Muscle layer of duodenum (tissue), 2 donors: Measurements from ENCODE around the gene KMT2E.
A peak's percentile ranks its signal among the peaks of the same experiment; 100 is the strongest.

Source experiments
- H3K27ac ChIP-seq: one replicate; pipeline ENCODE4 v1.7.0; 2013; ENCODE audit warnings: mild to moderate bottlenecking, low read length
- H3K27me3 ChIP-seq: one replicate; pipeline ENCODE4 v1.7.0; 2013; ENCODE audit warnings: low read depth, mild to moderate bottlenecking, control low read depth, low read length
- H3K36me3 ChIP-seq, 2 donors: one replicate each; pipeline ENCODE4 v1.7.0; 2013; ENCODE audit warnings: low read length in 2 of 2, control low read depth in 1 of 2, mild to moderate bottlenecking in 1 of 2; ENCODE audit not compliant: insufficient read depth in 2 of 2, control insufficient read depth in 1 of 2
- H3K4me1 ChIP-seq, 2 donors: one replicate each; pipeline ENCODE4 v1.7.0; 2013; ENCODE audit warnings: low read length in 2 of 2, mild to moderate bottlenecking in 2 of 2, control low read depth in 1 of 2, moderate library complexity in 1 of 2; ENCODE audit not compliant: insufficient read depth in 2 of 2, control insufficient read depth in 1 of 2
- H3K4me3 ChIP-seq, 2 donors: one replicate each; pipeline ENCODE4 v1.7.0; 2013; ENCODE audit warnings: low read length in 2 of 2, low read depth in 1 of 2, mild to moderate bottlenecking in 1 of 2
- H3K9me3 ChIP-seq, 2 donors: one replicate each; pipeline ENCODE4 v1.7.0; 2013; ENCODE audit warnings: low read length in 2 of 2, control low read depth in 1 of 2, mild to moderate bottlenecking in 1 of 2; ENCODE audit not compliant: control insufficient read depth in 1 of 2
- donor health status: healthy.

KMT2E gene

DNA sequence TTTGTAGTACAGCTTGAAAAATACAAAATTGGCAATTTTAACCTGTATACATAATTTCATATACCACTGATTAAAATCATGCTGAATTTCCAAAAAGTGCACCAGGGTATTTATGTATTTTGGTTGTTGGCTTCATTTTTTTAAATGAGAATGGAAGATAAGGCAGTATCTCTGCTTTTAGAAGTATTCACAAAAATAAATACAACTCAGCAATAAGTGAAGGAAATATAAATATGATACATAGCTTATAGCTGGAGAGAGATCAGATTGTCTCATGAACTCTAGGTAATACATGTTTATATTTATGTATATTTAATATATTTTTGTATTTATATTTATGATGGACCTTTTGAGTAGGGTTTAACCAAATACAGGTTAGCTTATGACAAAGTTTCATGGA is 81.0 kb downstream of the KMT2E start:
- Histone ChIP-seq H3K27me3 (no peaks in the 10 kb centered on the region), H3K36me3 (peaks cover 31 to 48% of the 10 kb centered on the region in 2 donors)

DNA sequence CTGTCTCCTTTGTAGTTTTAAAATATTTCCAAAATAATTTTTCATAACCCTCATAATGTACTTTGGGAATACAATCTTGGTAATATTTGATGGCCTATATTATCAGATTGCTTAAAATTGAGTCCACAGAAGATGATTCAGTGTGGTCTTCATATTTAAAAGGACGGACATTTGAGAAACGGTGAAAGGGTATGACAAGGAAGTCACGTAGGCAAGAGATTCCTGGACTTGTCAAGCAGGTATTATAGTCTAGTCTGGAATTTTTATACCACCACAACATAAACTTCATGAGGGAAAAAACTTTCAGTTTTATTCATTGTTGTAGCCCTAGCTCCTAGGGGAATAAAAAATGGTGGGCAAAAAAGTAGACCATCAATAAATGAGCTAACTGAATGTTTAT is 82.3 kb downstream of the KMT2E start:
- Histone ChIP-seq H3K27me3 (no peaks in the 10 kb centered on the region), H3K9me3 (no peaks in the 10 kb centered on the region), H3K36me3 (peaks cover 25 to 42% of the 10 kb centered on the region in 2 donors), H3K4me3 (no peak overlapping the region), H3K27ac (no peak overlapping the region), H3K4me1 (peaks cover 0 to 3% of the 10 kb centered on the region in 2 donors)

More for the DNA sequence above, 81.0 kb downstream of the KMT2E start:
- Histone ChIP-seq H3K4me1 (no peaks in the 10 kb centered on the region), H3K9me3 (no peaks in the 10 kb centered on the region), H3K27ac (no peak overlapping the region), H3K4me3 (no peak overlapping the region)

DNA sequence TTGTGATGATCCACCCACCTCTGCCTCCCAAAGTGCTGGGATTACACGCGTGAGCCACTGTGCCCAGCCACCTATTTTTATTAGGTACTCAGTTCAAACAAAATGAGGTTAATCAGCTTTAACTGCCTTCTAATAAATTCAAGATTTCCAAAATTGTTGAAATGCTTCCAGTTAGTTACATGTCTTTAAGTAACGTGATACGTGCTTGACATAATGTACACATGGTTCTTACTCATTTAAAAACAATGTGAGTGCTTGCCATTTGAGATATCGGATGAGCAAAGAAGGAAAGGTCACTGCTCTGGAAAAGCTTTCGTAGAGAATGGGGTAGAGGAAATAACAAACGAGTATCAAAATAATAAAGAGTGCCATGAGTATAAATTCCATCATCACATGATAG is 83.6 kb downstream of the KMT2E start:
- Histone ChIP-seq H3K9me3 (no peaks in the 10 kb centered on the region), H3K36me3 (peaks cover 19 to 33% of the 10 kb centered on the region in 2 donors), H3K27ac (no peak overlapping the region), H3K27me3 (no peaks in the 10 kb centered on the region), H3K4me1 (peaks cover 0 to 3% of the 10 kb centered on the region in 2 donors), H3K4me3 (no peak overlapping the region)

DNA sequence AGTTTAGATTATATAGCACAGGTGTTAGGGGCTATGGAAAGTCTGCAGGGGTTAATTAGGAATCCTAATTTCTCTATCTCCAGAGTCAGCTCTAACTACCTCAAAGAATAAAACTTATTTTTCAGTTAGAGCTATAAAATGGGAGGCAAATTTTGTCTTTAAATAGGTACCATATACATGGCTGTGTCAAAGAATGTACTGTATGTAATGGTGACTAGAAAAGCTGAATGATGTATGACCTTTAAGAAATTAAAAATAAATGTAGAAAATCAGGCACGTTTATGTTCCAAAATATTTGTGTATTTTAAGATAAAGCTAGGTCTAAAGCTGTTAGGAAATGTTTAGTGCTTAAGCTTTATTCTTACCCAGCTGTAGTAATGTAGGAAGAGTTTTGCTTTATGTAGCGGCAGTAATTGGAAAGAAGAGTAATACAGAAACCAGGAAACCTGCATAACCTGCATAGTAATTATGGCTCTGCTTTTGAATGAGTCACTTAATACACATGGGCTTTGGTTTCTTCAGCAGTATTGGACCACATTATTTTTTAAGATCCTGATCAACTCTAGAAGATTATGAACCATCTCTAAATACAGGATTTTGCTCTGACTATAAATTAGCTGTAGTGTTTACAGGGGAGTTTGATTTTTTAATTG is 85.0 kb downstream of the KMT2E start:
- Histone ChIP-seq H3K36me3 (peaks cover 9 to 25% of the 10 kb centered on the region in 2 donors), H3K27ac (no peak overlapping the region), H3K4me3 (no peak overlapping the region), H3K4me1 (peaks cover 0 to 7% of the 10 kb centered on the region in 2 donors), H3K27me3 (no peaks in the 10 kb centered on the region), H3K9me3 (no peaks in the 10 kb centered on the region)

DNA sequence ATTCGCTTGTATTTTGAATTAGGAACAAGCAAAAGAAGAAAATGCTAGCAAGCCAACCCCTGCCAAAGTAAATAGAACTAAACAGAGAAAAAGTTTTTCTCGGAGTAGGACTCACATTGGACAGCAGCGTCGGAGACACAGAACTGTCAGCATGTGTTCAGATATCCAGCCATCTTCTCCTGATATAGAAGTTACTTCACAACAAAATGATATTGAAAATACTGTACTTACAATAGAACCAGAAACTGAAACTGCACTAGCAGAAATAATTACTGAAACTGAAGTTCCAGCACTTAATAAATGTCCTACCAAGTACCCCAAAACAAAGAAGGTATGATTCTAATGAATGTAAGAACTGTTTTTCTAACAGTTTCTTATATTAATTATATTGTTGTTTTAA is 87.9 kb downstream of the KMT2E start:
- Histone ChIP-seq H3K4me3 (no peak overlapping the region), H3K4me1 (peaks cover 0 to 13% of the 10 kb centered on the region in 2 donors), H3K27ac (no peak overlapping the region), H3K9me3 (no peaks in the 10 kb centered on the region), H3K36me3 (peaks cover 24% of the 10 kb centered on the region in 2 donors), H3K27me3 (no peaks in the 10 kb centered on the region)

DNA sequence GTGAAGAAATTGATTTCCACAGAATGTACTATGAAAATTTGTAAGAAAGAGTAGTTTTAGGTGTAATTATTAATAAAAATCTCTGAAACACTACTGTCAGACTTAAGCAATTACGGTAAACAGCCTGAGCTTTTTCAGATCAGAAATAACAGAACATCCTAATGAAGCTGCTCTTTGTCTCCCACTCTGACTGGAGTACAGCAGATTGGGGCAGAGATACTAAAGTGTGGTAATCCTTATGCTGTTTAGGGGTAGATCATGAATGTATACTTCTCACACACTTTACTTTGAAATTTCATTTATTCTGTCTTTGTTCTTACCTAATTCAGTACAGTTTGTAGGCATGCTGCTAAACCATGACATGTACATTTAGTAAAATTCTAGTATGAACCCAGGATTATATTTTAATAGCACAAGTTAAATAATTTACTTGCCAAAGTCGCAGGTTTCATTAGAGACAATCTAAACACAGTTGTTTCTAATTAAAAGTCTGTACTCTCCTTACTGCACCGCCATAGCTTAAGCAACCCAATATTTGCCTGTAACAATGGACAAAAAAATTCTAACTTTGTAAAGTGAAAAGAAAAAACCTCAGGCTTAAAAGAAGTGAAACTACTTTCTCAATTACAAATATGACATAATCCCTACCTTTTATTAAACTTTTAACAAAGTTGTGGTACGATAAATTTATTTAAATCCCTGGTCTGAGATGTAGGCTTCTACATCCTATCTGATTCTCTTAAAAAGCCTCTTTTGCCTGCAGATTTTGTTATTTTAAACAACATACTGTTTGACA is 88.8 kb downstream of the KMT2E start:
- H3K4me3 ChIP-seq = no peak overlapping the region
- no peaks in the 10 kb centered on the region for H3K9me3 ChIP-seq
- H3K36me3 ChIP-seq = peaks cover 28 to 31% of the 10 kb centered on the region in 2 donors
- no peak overlapping the region for H3K27ac ChIP-seq
- H3K4me1 ChIP-seq = peaks cover 0 to 13% of the 10 kb centered on the region in 2 donors
- no peaks in the 10 kb centered on the region for H3K27me3 ChIP-seq

DNA sequence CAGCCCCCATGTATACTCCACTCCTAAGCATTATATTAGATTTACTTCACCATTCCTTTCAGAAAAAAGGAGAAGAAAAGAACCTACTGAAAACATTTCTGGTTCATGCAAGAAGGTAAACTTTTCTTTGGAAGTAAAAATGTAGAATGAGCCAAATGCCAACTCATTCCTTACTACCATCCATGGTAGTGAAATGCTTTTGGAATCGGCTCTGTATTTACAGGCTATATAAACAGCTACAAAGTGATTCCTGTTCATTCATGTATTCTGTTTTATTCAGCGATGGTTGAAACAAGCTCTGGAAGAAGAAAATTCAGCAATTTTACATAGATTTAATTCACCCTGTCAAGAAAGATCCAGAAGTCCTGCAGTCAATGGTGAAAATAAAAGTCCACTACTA is 91.6 kb downstream of the KMT2E start:
- H3K27me3 ChIP-seq = no peaks in the 10 kb centered on the region
- peaks cover 40 to 50% of the 10 kb centered on the region in 2 donors for H3K36me3 ChIP-seq
- H3K27ac ChIP-seq = peak overlapping the region; percentile 33
- H3K4me3 ChIP-seq = no peak overlapping the region
- H3K4me1 ChIP-seq = peaks cover 0 to 10% of the 10 kb centered on the region in 2 donors
- H3K9me3 ChIP-seq = no peaks in the 10 kb centered on the region

DNA sequence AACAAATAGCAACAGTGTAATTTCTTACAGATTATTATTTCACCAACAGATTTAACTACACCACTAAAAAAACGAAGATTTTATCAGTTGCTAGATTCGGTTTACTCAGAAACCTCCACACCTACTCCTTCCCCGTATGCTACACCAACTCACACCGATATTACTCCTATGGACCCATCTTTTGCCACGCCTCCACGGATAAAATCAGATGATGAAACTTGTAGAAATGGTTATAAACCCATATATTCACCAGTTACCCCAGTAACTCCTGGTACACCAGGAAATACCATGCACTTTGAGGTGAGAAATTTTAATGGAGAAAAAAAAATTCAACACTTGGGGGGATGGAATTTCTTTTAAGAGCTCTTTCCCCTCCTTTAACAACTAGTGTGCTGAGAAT is 92.5 kb downstream of the KMT2E start:
- H3K36me3 ChIP-seq = peaks cover 47 to 57% of the 10 kb centered on the region in 2 donors
- peaks cover 0 to 10% of the 10 kb centered on the region in 2 donors for H3K4me1 ChIP-seq
- H3K27me3 ChIP-seq = no peaks in the 10 kb centered on the region
- H3K9me3 ChIP-seq = no peaks in the 10 kb centered on the region
- H3K4me3 ChIP-seq = no peak overlapping the region
- H3K27ac ChIP-seq = no peak overlapping the region

DNA sequence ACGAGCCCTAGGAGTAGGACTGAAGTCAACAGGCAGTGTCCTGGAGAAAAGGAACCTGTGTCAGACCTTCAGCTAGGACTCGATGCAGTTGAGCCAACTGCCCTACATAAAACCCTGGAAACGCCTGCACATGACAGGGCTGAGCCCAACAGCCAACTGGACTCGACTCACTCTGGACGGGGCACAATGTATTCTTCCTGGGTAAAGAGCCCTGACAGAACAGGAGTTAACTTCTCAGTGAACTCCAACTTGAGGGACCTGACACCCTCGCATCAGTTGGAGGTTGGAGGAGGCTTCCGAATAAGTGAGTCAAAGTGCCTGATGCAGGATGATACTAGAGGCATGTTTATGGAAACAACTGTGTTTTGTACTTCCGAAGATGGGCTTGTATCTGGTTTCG is 93.5 kb downstream of the KMT2E start:
- no peak overlapping the region for H3K4me3 ChIP-seq
- no peaks in the 10 kb centered on the region for H3K27me3 ChIP-seq
- H3K36me3 ChIP-seq = peaks cover 57 to 65% of the 10 kb centered on the region in 2 donors
- no peaks in the 10 kb centered on the region for H3K9me3 ChIP-seq
- peaks cover 0 to 13% of the 10 kb centered on the region in 2 donors for H3K4me1 ChIP-seq
- H3K27ac ChIP-seq = no peak overlapping the region

DNA sequence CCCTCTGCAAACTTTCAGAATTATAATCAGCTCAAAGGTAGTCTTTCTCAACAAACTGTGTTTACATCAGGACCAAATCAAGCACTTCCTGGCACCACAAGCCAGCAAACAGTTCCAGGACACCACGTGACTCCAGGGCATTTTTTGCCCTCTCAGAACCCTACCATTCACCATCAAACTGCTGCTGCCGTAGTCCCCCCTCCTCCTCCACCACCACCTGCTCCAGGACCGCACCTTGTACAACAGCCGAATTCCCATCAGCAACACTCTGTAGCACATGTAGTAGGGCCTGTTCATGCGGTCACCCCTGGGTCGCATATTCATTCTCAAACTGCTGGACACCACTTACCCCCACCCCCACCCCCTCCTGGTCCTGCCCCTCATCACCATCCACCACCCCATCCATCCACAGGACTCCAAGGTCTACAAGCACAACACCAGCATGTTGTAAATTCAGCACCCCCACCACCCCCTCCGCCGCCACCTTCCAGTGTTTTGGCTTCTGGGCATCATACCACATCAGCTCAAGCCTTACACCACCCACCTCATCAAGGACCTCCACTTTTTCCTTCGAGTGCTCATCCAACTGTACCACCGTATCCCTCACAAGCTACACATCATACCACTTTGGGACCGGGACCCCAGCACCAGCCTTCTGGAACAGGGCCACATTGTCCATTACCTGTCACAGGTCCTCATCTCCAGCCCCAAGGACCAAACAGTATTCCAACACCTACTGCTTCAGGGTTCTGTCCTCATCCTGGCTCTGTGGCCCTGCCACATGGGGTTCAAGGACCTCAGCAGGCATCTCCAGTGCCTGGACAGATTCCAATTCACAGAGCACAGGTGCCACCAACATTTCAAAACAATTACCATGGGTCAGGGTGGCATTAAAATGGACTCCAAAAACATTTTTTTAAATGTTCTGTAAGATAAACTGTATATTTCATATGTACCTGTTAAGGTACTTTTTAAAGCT is 98.7 kb downstream of the KMT2E start:
- Histone ChIP-seq H3K27ac (no peak overlapping the region), H3K36me3 (peaks cover 42 to 64% of the 10 kb centered on the region in 2 donors), H3K27me3 (no peaks in the 10 kb centered on the region), H3K4me1 (peaks cover 0 to 4% of the 10 kb centered on the region in 2 donors), H3K9me3 (no peaks in the 10 kb centered on the region), H3K4me3 (no peak overlapping the region)
